HCEC 1CT (cell line): ENCODE measurements around the gene MT1G.
"Not testable (repeated sequence)": the region's sequence is repeated elsewhere in the genome, so short reads cannot be mapped to it uniquely, and the experiment has no call there.

Experiments used
- DNase-seq: peaks from one replicate; pipeline ENCODE4 v3.0.0-alpha.2; 2017

The MT1G gene

GRCh38 chr16:56634715-56635440 lies 33.0 kb downstream of the MT1G start:
- DNase-seq = no peak

DNA sequence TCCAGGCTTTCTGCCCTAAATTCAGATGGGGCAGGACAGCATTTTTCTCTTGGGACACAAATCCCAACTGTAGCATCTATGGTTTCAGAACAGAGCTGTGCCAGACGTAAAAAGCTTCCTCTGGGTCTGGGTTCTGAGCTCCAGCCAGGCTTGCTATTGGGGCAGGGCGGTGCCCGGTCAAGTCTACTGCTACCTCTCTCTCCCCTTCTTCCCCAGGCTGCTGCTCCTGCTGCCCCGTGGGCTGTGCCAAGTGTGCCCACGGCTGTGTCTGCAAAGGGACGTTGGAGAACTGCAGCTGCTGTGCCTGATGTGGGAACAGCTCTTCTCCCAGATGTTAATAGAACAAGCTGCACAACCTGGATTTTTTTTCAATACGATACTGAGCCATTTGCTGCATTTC lies 34.3 kb downstream of the MT1G start:
- DNase-seq = no peak

DNA sequence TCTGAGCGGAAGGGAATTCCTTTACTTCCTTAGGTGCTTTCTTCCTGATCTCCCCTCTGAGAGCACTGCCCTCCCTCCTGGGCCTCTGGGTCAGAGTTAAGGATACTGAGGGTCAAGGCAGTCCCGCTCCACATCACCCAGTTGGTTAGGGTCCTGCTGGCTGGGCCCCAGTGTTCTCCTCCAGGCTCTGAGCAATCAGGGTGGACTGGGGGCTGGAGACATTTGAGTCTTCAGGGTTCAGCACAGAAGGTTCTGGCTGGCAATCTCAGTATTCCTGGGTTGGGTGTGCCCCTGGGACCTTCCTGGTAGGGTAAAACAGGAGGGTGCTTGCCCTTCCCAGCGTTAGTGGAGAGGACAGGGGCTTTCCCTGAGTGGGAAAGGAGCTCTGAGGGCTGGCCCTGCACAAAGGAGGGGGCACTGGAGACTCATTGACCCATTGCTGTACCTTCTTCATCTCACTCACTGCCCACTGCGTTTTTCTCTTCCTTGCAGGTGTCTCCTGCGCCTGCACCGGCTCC lies 35.0 kb downstream of the MT1G start:
- no peak for DNase-seq

DNA sequence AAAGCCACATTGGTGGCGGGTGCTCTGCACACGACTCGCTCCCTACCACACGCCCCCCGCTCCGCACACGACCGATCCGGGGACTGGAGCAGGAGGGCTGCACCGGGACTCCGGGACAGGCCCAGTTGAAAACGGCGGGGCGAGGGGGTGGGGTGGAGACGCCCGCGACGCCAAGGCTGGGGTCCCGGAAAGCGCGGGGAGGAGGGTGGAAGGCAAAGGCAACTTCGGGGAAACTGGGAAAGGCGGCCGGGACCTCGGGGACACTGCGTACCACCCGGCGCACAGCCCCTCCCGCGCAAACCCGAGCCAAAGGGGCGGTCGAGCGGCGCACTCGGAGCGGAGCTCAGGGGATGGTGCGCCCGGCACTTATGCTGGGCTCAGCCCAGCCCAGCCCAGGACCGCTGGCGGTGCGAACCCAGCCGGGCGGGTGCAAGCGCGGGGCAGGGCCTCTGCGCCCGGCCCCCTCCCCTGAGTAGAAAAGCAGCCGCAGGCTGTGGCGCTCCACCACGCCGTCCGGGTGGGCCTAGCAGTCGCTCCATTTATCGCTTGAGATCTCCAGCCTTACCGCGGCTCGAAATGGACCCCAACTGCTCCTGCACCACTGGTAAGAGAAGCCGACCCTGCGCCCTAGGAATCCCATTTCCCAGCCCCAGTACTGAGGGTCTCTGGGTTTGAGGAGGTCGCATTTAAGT lies 35.6 kb downstream of the MT1G start, which contains the start of gene MT1M:
MT1M (plus strand) TSS at position 504 of the 692 bp plus-strand sequence; CDS start at position 577, 73 bp downstream.
- DNase-seq = no peak

DNA sequence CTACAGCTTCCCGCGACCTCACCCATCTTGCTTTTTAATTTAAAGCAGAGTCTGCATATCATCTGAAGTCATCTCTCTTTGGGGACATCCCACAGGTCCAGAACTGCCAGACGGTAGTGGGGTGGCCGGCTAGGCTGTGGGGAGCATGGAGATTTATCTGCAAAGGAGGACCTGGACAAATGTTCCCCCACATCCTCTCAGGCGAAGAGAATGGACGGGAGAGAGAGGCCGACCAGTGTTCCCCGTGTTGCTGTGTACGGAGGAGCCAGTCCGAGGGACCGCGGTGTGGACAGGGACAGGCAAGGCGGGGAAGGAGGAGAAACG lies 36.1 kb downstream of the MT1G start:
- DNase-seq = no peak

- DNase-seq = no peak
Measured at GRCh38 chr16:56631197-56631596, 36.7 kb downstream of the MT1G start.

- DNase-seq = no peak
Measured at GRCh38 chr16:56630134-56630533, 37.7 kb downstream of the MT1G start.

- no peak for DNase-seq
Measured at GRCh38 chr16:56629531-56629930, 38.3 kb downstream of the MT1G start.

GRCh38 chr16:56628486-56629350 lies 39.1 kb downstream of the MT1G start:
- DNase-seq = peak; percentile 23

DNA sequence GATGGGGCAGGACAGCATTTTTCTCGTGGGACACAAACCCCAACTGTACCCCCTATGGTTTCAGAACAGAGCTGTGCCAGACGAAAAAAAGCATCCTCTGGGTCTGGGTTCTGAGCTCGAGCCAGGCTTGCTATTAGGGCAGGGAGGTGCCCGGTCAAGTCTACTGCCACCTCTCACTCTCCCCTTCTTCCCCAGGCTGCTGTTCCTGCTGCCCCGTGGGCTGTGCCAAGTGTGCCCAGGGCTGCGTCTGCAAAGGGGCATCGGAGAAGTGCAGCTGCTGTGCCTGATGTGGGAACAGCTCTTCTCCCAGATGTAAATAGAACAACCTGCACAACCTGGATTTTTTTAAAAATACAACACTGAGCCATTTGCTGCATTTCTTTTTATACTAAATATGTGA lies 41.2 kb downstream of the MT1G start:
- no peak for DNase-seq

GRCh38 chr16:56625943-56626654 lies 41.8 kb downstream of the MT1G start:
- DNase-seq = peak; percentile 81

DNA sequence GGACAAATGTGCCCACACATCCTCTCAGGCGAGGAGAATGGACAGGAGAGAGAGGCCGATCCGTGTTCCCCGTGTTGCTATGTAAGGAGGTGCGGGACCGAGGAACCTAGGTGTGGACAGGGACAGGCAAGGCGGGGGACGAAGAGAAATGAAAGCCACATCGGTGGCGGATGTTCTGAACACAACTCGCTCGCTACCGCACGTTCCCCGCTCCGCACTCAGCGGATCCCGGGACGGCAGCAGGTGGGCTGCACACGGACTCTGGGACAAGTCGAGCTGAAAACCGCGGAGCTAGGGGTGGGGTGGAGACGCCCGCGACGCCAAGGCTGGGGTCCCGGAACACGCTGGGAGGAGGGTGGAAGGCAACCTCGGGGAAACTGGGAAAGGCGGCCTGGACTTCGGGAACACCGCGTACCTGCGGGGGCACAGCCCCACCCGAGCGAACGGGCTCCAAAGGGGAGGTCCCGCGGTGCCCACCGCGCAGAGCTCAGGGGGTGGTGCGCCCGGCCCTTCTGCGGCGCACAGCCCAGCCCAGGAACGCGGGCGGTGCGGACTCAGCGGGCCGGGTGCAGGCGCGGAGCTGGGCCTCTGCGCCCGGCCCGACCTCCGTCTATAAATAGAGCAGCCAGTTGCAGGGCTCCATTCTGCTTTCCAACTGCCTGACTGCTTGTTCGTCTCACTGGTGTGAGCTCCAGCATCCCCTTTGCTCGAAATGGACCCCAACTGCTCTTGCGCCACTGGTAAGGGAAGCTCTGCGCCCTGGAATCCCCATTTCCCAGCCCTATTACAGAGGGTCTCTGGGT lies 42.5 kb downstream of the MT1G start, which contains the start of gene MT1E:
MT1E (plus strand) TSS at position 642 of the 803 bp plus-strand sequence; CDS start at position 713, 71 bp downstream.
- peak; percentile 85 for DNase-seq

DNA sequence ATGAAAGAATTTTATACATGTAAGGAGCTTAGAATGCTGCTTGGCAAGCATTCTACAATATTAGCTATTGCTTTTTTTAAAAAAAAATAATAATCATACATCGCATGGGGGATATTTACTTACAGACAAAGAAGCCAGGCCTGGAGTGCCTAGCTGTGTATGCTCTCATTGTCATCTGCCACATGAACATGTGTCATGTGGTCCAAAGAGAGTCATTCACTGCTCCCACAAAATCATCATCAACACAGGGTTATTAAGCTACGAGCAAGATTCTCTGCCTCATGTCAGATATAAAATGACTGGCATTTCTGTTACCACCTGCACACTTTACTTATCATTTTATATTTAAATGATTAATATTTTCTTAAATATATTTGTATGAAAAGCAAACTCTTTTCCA lies 44.2 kb downstream of the MT1G start:
- DNase-seq = no peak

GRCh38 chr16:56623184-56623583 lies 44.7 kb downstream of the MT1G start:
- not testable (repeated sequence) for DNase-seq

GRCh38 chr16:56621665-56622445 lies 46.0 kb downstream of the MT1G start:
- DNase-seq = not testable (repeated sequence)

GRCh38 chr16:56620339-56620897 lies 47.4 kb downstream of the MT1G start:
- DNase-seq = no peak

DNA sequence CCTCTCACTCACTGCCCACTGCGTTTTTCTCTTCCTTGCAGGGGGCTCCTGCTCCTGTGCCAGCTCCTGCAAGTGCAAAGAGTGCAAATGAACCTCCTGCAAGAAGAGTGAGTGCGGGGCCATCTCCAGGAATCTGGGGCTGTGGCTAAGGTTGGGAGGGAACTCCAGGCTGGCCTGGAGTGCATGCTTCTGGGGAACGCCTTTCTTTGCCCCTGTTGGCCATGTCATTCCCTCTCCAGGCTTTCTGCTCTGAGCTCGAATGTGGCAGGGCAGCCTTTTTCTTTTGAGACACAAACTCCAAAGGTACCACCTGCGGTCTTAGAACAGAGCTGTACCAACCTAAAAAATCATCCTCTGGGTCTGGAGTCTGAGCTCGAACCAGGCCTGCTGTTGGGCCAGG lies 49.7 kb downstream of the MT1G start:
- no peak for DNase-seq

DNA sequence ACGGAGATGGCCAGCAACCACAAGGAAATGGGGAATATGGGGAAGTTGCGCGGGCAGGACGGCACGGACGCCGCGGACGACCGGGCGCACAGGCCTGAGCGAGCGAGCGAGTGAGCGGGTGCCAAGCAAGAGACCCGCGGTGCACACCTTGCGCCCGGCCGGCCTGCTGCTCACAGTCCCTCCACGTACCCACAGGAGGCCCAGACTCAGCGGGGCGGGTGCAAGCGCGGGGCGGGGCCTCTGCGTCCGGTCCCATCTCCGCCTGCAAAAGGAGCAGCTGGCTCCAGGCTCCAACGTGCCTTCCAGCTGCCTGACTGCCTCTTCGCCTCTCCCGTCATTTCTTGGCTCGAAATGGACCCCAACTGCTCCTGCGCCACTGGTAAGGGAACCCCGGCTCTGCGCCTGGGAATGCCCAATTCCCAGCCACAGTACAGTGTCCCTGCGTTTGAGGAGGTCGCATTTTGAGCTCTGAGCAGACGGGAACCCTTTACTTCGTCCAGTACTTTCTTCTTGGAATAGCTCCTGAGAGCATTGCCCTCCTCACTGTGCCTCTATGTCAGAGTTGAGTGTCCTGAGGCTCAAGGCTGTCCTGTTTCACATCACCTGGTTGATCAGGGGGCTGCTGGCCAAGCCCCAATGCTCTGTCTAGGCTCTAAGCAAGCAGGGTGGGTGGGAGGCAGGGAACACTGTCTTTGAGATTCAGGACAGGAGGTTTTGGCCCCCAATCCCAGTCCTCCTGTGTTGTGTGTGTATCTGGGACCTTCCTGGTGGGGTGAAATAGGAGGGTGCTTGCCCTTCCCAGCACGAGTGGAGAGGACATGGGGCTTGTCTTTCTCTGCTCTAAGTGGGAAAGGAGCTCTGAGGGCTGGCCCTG lies 50.4 kb downstream of the MT1G start:
- peak; percentile 81 for DNase-seq
